Measurements from ENCODE around the gene TPP1. TPM values are rescaled to one million over a fixed set of nuclear protein-coding genes. Genes with fewer than 3 reads are reported as not detected.

The TPP1 gene
- polyA plus RNA-seq, 1 experiment, result 77.6 TPM

DNA sequence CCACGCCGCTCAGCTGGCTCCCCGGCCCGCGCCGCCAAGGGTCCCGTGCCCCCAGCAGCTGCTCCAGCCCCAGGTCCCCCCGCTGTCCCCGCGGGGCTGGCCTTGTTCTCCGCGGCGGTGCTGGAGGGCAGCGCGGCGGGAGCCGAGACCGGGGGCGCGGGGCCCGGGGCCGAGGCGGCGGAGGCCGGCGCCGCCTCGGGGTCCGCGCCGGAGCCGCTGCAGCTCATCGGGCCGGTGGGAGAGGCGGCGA lies 7.3 kb downstream of the TPP1 start:
- CTCF ChIA-PET, result interaction anchor here (0.6 to 3.2 kb wide), 9 partner anchors 35 to 173 kb away, joined by 3 to 24 read pairs (median 5); partner anchors contain the start of gene MRPL17
- Histone ChIP-seq H3K27me3 (ENCODE audit: control insufficient read depth, insufficient read depth, low read length) (no peaks in the 10 kb centered on the region), H3K36me3 (ENCODE audit: control insufficient read depth, insufficient read depth, low read length) (peaks cover 41% of the 10 kb centered on the region), H3K4me3 (ENCODE audit: low read depth, low read length) (peak overlapping the region; percentile 79)
- no peak for DNase-seq (ENCODE audit: low read depth)
- TF ChIP-seq, protein P1, sequence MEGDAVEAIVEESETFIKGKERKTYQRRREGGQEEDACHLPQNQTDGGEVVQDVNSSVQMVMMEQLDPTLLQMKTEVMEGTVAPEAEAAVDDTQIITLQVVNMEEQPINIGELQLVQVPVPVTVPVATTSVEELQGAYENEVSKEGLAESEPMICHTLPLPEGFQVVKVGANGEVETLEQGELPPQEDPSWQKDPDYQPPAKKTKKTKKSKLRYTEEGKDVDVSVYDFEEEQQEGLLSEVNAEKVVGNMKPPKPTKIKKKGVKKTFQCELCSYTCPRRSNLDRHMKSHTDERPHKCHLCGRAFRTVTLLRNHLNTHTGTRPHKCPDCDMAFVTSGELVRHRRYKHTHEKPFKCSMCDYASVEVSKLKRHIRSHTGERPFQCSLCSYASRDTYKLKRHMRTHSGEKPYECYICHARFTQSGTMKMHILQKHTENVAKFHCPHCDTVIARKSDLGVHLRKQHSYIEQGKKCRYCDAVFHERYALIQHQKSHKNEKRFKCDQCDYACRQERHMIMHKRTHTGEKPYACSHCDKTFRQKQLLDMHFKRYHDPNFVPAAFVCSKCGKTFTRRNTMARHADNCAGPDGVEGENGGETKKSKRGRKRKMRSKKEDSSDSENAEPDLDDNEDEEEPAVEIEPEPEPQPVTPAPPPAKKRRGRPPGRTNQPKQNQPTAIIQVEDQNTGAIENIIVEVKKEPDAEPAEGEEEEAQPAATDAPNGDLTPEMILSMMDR (IDR thresholded peaks at IDR 0.05; ENCODE audit: insufficient read depth, low read depth, low read length), result no peak
- POLR2A ChIA-PET, result interaction anchor here (0.6 to 1.1 kb wide), 3 partner anchors 82 to 898 kb away, joined by 3 read pairs; no protein-coding TSS in a partner anchor

DNA sequence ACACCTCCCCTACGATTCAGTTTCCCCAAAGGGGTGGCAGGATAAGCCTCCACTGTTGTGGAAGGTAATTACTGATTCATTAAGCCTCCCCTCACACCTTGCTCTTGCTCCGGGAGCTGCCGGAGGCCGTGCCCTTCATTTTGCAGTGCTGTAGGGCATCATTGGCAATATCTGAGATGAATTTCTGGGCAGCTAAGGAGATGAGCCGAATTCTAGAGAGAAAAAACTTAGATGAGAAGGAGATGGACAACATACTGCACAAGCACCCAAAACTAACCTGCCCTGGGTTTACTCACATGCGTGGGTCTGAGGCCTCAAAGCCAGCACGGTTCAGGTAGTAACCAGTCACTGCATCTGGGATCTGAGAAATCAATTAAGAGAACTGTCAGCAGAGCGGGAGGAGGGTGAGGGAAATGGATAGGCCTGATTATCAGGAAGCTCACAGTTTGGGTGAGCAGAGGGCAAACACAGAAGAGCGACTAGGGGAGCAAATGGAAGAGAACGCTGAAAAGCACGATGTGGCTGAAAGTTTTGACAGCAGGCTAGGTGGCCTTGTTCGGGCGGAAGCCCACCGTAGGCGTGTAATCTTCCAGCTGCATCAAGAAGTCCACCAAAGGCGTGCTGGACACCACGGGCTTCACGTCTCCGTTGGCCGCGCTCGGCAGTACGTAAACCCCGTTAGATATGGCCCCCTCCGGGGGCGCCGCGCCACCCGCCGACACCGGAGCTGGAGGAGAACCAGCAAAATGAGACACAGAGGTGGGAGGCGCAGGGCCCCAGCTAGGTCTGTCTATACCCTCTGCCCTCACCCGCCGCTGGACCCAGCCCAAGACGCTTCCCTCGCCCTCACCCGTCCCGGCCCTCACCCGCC lies 7.9 kb downstream of the TPP1 start:
- Histone ChIP-seq H3K27me3 (ENCODE audit: control insufficient read depth, insufficient read depth, low read length) (no peaks in the 10 kb centered on the region), H3K4me3 (ENCODE audit: low read depth, low read length) (peak overlapping the region; percentile 79), H3K36me3 (ENCODE audit: control insufficient read depth, insufficient read depth, low read length) (peaks cover 39% of the 10 kb centered on the region)
- no peak for DNase-seq (ENCODE audit: low read depth)
- TF ChIP-seq, protein P1 (IDR thresholded peaks at IDR 0.05; ENCODE audit: insufficient read depth, low read depth, low read length), result no peak
- POLR2A ChIA-PET, result interaction anchor here (0.6 to 1.1 kb wide), 3 partner anchors 83 to 899 kb away, joined by 3 read pairs; no protein-coding TSS in a partner anchor
- CTCF ChIA-PET, result interaction anchor here (0.6 to 3.2 kb wide), 8 partner anchors 56 to 172 kb away, joined by 3 to 24 read pairs (median 5); partner anchors contain the start of gene MRPL17

DNA sequence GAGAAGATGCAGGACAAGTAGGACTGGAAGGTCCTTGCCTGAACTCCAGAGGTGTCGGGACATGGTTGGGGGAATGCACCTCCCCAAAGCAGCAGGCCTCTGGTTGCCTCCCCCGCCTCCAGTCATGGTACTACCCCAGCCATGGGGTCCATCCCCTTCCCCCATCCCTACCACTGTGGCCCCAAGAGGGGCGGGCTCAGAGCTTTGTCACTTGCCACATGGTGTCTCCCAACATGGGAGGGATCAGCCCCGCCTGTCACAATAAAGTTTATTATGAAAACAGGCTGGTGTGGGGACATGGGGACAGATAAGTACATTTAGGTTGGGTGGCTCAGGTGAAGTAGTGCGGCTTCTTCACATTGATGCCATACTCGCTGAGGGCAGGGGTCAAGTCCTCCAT lies 8.6 kb downstream of the TPP1 start:
- Histone ChIP-seq H3K4me3 (ENCODE audit: low read depth, low read length) (no peak overlapping the region), H3K27me3 (ENCODE audit: control insufficient read depth, insufficient read depth, low read length) (no peaks in the 10 kb centered on the region), H3K36me3 (ENCODE audit: control insufficient read depth, insufficient read depth, low read length) (peaks cover 35% of the 10 kb centered on the region)
- no peak for DNase-seq (ENCODE audit: low read depth)
- ChIA-PET CTCF (interaction anchor here (3.2 kb wide), 1 partner anchor 72 kb away, joined by 24 read pairs; the partner anchor contains the start of gene MRPL17), POLR2A (no interaction called here)
- TF ChIP-seq, protein P1 (IDR thresholded peaks at IDR 0.05; ENCODE audit: insufficient read depth, low read depth, low read length), result no peak

DNA sequence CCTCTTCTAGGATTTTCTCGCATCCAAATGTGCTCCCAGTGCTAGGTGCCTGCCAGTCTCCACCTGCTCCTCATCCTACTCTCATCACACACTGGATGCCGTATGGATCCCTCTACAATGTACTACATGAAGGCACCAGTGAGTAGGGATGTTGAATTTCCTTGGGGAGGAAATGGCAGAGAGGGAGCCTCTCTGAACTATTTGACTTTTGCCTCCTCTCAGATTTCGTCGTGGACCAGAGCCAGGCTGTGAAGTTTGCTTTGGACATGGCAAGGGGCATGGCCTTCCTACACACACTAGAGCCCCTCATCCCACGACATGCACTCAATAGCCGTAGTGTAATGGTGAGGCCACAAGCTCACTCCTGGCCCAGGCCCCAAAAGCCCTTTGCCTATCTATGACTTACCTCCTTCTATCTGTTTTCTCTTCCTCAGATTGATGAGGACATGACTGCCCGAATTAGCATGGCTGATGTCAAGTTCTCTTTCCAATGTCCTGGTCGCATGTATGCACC lies 9.7 kb downstream of the TPP1 start:
- CTCF ChIA-PET, result no interaction called here
- no peak overlapping the region for H3K4me3 ChIP-seq (ENCODE audit: low read depth, low read length)
- no peak for DNase-seq (ENCODE audit: low read depth)

More for the DNA sequence above, 9.7 kb downstream of the TPP1 start:
- H3K27me3 ChIP-seq (ENCODE audit: control insufficient read depth, insufficient read depth, low read length), result no peaks in the 10 kb centered on the region
- POLR2A ChIA-PET, result no interaction called here
- peaks cover 30% of the 10 kb centered on the region for H3K36me3 ChIP-seq (ENCODE audit: control insufficient read depth, insufficient read depth, low read length)
- TF ChIP-seq, protein P1 (IDR thresholded peaks at IDR 0.05; ENCODE audit: insufficient read depth, low read depth, low read length), result no peak
